Measurements from ENCODE around the gene PLCL2.
"Not testable (repeated sequence)": the region's sequence is repeated elsewhere in the genome, so short reads cannot be mapped to it uniquely, and the experiment has no call there.

The PLCL2 gene

DNA sequence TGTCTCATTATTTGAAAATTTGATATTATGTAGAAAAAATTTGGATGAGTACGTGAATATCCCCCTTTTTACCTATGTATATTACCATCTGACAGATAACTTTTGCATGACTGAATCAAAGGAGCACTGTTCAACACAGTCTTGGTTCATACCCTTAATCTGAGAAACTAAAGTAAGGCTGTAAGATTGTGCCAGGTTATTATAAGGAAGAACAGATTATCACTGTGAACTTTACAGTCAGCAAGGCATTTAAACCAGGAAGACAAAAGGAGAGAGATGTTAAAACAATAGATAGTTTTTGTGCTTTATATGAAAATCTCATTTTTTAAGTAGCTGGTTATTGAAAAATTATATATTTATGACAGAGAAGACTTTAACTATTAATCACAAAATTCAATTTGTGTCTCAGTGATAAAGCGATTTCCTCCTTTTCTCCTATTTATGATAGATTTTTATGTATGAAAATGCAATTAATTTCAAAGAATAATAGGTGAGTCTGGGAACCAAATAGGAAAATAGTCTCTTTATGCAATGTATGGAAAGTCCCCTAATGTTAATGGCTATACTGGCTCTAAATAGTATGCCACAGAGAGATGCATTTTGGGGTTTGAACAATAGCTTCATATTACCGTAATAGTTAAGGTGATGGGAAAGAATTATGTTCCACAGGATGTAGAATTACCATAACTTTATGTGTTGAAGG, 33.4 kb downstream of the PLCL2 start:
- DNase-seq: no peak

DNA sequence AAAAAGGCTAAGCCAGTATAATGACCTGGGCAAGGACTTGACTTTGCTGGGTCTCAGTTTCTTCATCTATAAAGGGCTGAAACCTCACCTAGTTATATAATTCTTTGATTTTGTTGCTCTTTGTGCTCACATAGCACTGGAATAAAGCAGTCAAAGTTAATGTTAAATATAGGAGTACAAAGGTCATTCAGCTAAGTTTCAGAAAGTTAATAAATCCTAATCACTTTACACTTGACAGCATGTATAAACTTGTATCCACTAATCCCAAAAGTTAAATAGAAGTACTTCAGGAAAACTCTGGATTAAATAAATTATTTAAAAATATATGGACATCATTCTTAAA, 33.9 kb downstream of the PLCL2 start:
- no peak for DNase-seq

DNA sequence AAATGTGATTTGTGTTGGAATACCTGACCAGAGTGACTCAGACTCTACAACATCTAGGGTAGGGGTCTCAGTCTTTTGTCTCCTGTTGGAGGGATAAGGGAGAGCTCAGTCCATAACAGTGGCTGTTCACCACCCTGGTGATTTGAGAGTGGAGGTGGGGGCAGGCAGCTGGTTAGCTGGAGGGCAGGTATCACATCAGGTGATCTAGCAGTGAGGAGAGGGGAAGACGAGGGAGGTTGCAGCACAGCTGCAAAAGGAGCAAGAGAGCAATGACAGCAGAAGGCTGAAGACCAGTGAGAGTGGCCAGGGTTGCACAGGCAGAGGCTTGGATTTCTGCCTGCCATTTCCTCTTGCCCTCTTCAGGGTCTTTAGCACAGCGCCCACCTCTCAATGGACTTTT, 38.4 kb downstream of the PLCL2 start:
- no peak for DNase-seq

DNA sequence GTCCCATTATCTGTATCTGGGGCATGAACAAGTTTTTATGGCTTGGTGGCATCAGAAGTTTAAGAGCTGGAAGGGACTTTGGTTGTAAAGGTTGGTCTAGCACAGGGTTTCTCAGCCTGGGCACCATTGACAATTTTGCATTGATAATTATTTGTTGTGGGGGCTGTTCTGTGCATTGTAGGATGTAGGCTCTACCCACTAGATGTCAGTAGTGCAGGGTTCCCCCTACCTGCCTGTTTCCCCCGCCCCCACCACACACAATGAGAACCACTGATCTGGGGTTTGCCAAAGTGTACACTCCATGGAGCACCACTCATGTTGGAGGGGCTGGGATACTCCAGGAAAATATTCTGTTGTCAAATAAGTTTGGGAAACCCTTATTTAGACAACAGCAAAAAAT, 42.7 kb downstream of the PLCL2 start:
- no peak for DNase-seq

DNA sequence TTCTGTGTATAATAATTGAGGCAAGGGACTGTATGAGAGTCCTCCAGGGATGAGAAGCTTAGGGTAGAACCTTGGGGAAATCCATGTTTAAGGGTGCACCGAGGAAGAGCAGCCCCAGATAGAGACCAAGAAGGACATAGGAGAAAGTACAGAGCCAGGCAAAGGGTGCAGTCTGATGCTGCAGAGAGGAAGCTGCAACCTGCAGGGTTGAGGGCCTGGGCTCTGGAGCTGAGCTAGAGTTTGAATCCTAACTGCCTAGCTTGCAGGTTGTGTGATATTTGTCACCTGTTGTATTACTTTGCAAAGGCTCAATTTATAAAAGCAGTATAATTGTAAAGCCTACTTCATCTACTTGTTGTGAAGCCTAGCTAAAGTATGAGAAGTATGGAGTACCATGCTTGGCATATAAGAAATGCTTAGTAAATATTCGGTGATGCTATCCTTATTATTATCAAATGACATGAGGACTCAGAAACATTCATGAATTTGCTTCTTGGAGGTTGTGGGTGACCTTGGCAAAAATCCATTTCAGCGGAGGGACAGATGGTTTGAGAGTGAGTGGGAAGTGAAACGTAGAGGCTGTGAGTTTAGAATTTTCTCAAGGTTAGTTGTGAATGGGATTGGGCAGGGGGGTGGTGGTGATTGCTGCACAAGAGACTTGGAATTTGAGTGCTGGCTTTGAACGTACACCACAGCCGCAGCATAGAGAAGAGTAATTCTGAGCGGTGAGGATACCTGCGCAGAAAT, 43.8 kb downstream of the PLCL2 start:
- peak in 1 of 3 donors; percentile 32 for DNase-seq

DNA sequence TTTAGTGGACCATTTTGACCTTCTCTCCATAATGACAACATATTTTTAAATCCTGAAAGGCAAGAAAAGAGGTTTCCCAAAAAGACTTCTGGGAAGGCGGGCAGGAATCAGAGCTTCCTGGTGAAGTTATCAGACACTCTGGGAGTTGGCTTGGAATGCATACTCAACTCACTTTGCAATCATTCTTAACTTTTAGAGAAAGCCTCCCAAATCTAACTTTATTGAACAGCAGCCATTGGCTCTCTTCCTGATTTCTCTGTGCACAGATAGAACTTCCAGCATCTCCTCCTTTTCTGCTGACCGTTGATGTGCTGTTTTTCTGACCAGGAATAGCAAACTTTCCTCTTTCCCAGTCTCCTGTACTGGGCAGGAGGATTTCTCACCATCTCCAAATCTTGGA, 44.6 kb downstream of the PLCL2 start:
- DNase-seq: no peak

DNA sequence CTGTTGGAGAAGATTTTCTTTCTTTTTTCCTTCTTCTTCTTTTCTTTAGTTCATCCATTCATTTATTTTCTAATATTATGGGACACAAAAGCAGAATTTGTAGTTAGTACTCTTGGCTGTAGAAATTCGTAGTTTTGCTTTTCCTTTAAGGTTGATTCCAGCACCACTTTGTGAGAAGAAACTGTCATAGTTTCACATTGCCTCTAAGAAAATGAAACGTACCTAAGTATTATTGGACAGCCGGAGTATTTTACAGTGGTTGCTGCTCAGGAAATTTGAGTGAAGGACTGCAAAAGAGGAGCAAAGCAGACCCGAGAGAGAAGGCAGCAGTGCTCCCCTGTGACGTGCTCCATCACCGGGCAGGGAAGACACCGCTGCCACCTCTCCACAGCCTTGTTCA, 48.1 kb downstream of the PLCL2 start:
- DNase-seq: no peak

DNA sequence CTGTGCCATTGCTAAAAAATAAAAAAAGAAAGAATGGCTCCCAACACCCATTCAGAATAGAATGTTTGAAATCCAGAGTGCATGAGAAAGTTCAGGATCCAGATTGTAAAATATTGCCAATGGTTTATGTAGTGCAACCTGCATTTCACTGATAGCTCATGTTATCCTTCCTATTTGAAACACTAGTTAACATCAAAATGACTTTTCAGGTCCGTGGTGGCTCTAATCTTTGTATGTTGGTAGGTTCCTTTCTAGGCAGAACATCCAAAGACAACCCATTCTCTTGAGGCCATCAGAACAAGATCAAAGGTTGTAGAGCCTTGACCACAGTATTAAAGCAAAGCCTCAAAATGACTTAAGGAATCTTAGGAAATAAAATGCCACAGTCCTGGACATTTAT, 51.0 kb downstream of the PLCL2 start:
- no peak for DNase-seq

DNA sequence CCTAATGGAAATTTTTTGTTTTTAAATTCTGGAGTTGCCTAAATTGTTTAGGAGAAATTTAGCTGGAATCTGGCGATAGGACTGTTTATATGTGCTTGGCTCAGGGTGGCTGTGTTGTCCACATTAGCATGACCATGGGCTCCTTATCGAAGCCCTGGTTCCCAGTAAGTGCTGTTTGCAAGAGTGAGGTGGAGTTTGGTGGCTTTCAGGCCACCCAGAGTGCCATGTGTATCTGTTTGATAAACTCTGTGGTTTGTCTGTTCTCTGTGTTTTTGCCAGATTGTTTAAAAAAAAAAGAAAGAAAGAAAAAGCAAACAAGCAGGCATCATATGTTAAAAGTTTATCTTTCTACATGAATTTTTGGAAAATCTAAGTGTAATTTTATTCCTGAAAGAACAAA, 51.5 kb downstream of the PLCL2 start:
- no peak for DNase-seq

DNA sequence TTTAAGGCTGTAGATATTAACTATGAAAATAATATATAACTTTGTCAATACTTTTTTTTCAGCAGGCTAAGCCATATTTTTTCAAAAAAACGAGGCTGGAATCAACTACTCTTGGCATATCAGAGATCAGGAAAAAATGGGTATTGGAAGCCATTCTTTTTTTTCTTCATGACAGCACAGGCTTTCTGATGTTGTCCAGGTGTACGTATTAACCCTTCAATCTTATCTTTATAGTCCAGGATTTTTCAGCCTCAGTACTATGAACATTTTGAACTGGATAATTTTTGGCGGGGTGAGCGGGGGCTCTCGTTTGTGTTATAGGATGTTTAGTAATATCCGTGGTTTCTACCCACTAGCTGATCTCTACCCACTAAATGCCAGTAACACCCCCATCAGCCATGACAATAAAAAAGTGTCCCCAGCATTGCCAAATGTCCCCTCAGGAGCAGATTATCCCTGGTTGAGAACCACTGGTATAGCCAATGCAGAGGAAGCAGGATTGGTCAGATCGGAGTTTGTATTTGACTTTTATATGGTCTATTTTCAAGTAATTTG, 52.0 kb downstream of the PLCL2 start:
- no peak for DNase-seq

DNA sequence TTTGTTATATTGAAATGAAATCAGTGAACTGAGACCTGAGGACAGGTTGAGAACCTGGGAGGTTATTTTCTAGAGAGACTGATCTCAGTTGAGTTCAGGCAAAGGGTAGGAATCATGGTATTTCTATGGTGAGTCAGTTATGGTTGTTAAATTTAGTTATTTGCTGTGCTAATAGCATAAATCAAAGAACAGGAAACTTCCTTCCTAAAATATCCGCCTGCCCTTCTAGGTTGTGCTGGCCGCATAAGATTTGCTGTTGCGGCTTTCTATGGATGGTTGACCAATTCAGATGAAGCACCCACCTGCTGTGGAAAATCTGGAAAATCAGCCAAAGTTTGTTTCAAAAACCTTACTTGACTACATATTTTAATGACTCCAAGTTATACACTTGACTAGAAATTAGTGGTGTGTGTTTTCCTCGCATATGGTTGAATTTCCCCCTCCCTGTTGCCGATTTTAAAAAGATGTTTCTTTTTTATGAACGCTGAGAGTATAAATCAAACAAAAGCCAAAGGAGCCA, 52.6 kb downstream of the PLCL2 start:
- DNase-seq: peak in 2 of 3 donors; percentile 25 to 33

DNA sequence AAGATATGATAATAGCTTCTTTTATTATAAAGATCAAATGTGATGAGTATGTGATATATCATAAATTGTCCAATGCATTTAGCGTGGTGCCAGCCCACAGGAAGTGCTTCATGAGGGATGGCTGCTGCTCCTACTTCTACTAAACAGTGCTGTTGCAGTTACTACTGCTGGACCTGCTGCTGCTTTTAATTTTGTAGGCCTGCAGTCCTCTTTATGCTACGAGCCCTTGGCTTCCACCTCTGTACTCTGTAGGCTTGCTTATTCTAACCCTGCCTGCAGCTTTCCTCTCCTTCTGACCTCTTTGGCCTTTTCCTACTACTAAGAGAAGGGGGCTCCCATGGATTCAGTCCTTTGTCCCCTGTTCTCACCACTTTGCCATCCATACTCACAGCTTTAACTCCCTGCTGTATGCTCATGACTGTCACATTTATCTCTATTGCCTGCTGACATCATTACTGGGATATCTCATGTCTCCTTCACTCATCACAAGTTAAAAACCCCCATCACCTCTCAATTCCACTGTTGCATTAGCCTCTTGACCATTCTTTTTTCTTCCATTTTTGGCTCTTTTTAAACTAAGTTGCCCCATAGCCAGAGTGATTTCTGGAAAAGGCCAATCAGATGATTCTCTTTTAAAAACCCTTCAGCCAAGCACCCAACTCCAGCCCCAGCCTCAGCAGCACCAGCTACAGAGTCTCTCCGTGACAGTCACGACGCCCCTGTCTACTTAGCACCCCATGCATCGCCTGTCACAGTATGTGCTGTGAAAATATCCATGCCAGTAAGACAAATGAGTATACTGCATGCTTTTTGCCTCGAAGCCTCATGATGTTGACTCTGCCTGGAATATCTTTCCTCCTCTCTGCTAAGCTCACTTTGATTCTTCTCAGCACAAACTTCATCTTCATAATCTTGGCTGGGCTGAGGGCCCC, 56.3 kb downstream of the PLCL2 start:
- no peak for DNase-seq

DNA sequence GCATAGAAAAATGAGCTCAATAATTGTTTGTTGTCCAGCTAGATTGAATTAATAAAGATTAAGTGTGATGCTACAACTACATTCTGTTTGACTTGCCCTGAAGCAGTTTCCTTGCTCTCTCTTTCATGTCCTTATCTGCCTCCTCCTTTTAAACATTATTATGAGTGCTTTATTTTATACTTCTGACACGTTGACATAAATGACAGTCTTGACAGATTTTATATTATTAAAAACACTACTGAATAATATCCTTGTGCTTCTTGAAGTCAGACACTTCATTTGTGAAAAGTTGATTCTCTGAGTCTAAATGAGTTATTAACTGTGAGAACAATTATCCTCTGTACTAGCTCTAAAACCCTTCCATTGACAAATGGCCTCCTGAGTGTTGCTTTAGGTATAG, 58.2 kb downstream of the PLCL2 start:
- DNase-seq: no peak

DNA sequence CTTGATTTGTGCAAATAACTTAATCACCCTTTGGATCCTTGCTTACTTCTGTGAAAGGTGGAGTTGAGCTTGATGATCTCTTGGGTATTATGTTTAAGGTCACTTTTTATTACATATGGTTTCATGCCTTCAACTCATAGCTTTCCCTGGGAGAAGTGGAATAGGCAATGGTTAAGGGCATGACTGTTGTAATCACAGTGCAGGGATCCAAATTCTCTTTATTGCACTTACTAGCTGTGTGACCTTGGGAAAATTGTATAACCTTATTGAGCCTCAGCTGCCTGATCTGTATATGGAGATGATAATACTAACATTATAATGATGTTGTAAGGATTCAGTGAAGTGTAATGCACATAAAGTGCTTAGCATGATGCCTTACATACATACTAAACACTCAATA, 59.1 kb downstream of the PLCL2 start:
- DNase-seq: no peak

DNA sequence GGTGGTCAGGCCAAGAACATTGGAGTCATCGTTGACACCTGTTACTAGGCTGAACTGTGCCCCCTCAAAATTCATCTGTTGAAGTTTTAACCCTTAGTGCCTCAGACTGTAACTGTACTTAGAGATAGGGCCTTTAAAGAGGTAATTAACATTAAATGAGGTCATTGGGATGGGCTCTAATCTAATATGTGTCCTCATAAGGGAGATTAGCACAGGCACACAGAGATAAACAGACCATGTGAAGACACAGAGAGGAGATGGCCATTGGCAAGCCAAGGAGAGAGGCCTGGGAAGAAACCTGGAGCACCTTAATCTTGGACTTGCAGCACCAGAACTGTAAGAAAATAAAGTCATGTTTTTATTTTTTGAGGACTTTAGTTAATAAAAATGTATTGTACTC, 59.6 kb downstream of the PLCL2 start:
- no peak for DNase-seq

DNA sequence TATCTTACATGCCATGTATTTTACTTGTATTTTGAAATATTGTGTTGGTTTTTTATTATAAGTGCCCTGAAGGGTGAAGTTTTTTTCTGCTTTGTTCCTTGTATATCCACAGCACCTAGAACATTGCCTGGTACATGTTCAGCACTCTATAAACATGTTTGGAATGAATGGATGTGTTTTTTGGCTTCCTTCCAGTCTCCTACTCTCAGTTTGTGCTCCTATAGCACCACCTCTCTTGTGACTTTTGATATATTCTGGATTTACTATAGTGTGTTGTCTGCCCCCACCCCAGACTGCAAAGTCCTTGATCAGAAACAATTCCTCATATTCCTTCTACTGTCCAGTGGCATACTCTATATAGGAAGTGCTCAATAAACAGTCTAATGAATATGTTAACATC, 60.6 kb downstream of the PLCL2 start:
- no peak for DNase-seq

DNA sequence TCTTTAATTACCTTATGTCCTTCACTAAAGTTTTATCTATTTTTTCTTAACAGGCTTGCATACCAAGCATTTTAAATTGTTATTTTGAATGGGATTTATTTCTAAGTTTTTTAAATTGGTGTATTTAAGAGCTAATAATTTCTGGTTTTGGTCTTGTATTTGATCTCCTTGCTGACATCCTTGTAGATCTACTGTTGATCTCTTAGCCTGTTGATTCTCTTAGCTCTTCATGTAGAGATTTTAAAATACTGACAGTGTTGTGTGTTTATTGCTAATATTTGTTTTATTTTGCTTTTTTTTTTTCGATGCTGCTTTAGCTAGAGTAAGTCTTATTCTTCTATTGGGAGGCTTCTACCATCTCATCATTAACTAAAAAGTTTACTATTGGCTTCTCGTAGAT, 65.5 kb downstream of the PLCL2 start:
- no peak for DNase-seq

DNA sequence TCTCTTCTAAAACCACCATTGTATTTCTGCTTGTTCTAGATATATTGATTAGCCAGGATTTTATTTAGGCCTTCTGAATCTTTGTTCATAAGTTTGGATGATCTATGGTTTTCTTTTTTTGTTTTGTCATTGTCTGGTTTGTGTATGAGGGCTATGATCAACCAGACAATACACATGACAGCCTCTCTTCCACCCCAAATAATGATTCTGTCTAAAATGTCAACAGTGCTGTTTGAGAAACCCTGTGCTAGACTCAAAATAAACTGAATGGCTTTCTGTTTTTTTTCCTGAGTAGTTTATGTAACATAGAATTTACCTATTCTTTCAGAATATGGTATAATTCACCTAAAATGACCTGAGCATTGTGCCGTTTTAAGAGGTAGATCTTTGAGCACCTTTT, 66.1 kb downstream of the PLCL2 start:
- no peak for DNase-seq

DNA sequence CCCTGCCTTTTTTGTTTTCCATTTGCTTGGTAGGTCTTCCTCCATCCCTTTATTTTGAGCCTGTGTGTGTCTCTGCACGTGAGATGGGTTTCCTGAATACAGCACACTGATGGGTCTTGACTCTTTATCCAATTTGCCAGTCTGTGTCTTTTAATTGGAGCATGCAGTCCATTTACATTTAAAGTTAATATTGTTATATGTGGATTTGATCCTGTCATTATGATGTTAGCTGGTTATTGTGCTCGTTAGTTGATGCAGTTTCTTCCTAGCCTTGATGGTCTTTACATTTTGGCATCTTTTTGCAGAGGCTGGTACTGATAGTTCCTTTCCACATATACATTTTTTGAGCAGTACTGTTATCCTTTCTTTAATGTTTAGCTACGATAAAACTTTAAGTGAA, 73.1 kb downstream of the PLCL2 start:
- not testable (repeated sequence) for DNase-seq

DNA sequence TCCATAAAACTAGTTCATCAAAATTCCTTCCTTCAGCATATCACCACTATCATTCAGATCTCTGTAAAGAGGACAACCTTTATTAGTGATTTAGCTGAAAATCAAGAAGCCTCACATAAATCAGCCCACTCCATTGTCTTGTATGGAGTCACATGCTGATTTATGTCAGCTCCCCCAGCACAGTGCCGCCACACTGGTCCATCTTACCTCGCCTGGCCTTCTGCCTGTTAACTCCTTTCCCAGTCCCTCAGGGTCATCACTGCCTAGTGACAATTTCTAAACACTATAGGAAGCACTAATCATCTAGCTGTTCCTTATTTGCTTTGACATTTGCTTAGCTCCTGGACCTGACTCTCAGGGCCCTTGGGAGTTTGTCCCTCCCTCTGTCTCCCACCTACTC, 75.4 kb downstream of the PLCL2 start:
- DNase-seq: no peak

DNA sequence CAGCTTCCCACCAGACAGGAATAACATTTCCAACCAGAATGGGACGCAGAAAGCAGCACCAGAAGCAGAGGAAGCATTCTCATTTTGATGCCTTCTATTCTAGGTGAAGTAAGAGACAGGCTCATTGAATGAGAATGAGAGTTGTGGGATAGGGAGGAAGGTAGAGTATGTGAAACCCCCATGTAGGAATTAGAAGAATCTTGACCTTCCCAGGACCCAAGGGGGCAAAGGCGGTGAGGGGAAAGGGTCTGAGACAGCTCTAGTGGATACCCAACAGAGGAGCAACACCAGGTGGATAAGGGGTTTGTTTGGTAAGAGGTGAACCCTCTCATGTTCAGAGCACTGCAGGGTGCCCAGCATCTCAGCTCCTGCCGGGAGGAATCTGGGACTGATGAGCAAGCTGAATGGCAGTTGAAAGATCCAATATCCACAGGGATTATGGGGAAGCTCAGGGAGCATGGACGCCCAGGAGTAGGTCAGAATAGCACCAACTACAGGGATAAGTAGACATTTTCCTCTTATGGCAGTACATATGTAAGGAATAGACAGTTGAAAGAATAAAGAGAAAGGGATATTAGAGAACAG, 77.0 kb downstream of the PLCL2 start:
- DNase-seq: no peak

DNA sequence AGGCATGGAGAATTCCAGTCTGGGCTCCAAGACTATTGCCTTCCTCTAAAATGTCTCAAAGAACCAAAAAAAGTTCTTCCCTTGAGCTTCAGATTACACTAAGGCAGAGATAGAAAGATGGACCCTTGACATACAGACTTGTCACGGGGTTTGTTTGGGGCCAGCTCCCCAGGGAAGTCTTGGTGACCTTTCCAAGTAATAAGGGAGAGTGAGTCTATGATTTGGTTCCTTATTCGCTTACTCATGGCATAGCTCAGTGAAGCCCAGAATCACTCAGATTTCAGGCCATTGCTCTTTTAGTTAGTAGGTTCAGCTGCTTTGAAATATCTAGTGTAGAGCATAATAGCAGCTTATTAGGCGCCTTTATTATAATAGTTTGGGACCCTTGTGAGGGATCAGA, 90.3 kb downstream of the PLCL2 start:
- peak in 1 of 3 donors; percentile 15 for DNase-seq
